Astrocyte (in vitro differentiated cells and primary cell): ENCODE data around the gene ARL6IP4. TPM values are rescaled to one million over a fixed set of nuclear protein-coding genes. Genes with fewer than 3 reads are reported as not detected.

Source experiments
- DNase-seq: peaks from one replicate; pipeline ENCODE4 v3.0.0-alpha.2; 2010; ENCODE audit warnings: low read depth
- FAIRE-seq: peaks from 2 replicates; lab custom pipeline; 2011; peaks lifted over from hg19 to GRCh38; lab: Jason Lieb, UNC
- H2AFZ ChIP-seq: 2 replicates; pipeline ENCODE4 v1.6.0; 2012; ENCODE audit warnings: low read depth, low read length, inconsistent platforms
- H3K27ac ChIP-seq: 2 replicates; pipeline ENCODE4 v1.5.1; 2011; ENCODE audit warnings: low read depth, low read length, inconsistent platforms
- H3K27me3 ChIP-seq: 2 replicates; pipeline ENCODE4 v1.6.0; 2011; ENCODE audit warnings: low read length, inconsistent platforms; ENCODE audit not compliant: insufficient read depth
- H3K36me3 ChIP-seq: 2 replicates; pipeline ENCODE4 v1.5.1; 2011; ENCODE audit warnings: low read length, inconsistent platforms; ENCODE audit not compliant: insufficient read depth
- H3K4me1 ChIP-seq: 2 replicates; pipeline ENCODE4 v1.5.1; 2011; ENCODE audit warnings: low read length, inconsistent platforms; ENCODE audit not compliant: insufficient read depth
- H3K4me2 ChIP-seq: 2 replicates; pipeline ENCODE4 v1.6.0; 2012; ENCODE audit warnings: low read length, inconsistent platforms
- H3K4me3 ChIP-seq: 2 replicates; pipeline ENCODE4 v1.5.1; 2011; ENCODE audit warnings: low read depth, mild to moderate bottlenecking, low read length, inconsistent platforms; ENCODE audit not compliant: insufficient read depth
- H3K79me2 ChIP-seq: 2 replicates; pipeline ENCODE4 v1.6.0; 2012; ENCODE audit warnings: mild to moderate bottlenecking, low read length, inconsistent platforms; ENCODE audit not compliant: insufficient read depth
- H3K9ac ChIP-seq: 2 replicates; pipeline ENCODE4 v1.6.0; 2012; ENCODE audit warnings: mild to moderate bottlenecking, low read length, inconsistent platforms
- H3K9me3 ChIP-seq: 2 replicates; pipeline ENCODE4 v1.5.1; 2012; ENCODE audit warnings: low read depth, mild to moderate bottlenecking, low read length, inconsistent platforms; ENCODE audit not compliant: insufficient read depth
- H4K20me1 ChIP-seq: 2 replicates; pipeline ENCODE4 v1.6.0; 2012; ENCODE audit warnings: low read length, inconsistent platforms; ENCODE audit not compliant: insufficient read depth
- H3K27ac Mint-ChIP-seq: one replicate; pipeline ENCODE4 v1.8.0; 2021; ENCODE audit warnings: mild to moderate bottlenecking, mixed read lengths; ENCODE audit not compliant: unreplicated experiment
- H3K27me3 Mint-ChIP-seq: one replicate; pipeline ENCODE4 v1.8.0; 2021; ENCODE audit warnings: low read depth, mixed read lengths; ENCODE audit not compliant: unreplicated experiment
- H3K36me3 Mint-ChIP-seq: one replicate; pipeline ENCODE4 v1.8.0; 2021; ENCODE audit warnings: low read depth, mixed read lengths; ENCODE audit not compliant: unreplicated experiment
- H3K4me1 Mint-ChIP-seq: one replicate; pipeline ENCODE4 v1.8.0; 2021; ENCODE audit warnings: low read depth, mixed read lengths; ENCODE audit not compliant: unreplicated experiment
- H3K4me3 Mint-ChIP-seq: one replicate; pipeline ENCODE4 v1.8.0; 2021; ENCODE audit warnings: mild to moderate bottlenecking, moderate library complexity, mixed read lengths; ENCODE audit not compliant: unreplicated experiment
- H3K9me3 Mint-ChIP-seq: one replicate; pipeline ENCODE4 v1.8.0; 2021; ENCODE audit warnings: mild to moderate bottlenecking, mixed read lengths; ENCODE audit not compliant: unreplicated experiment
- EZH2 ChIP-seq: IDR thresholded peaks from 2 replicates; pipeline ENCODE4 v1.6.1; 2012; ENCODE audit warnings: mild to moderate bottlenecking, low read length, inconsistent platforms; ENCODE audit not compliant: insufficient read depth
- total RNA-seq: library from RNA; stranded (reverse); gene quantifications from 2 replicates; pipeline ENCODE4 v1.2.1, GENCODE V29; 2021
- TF ChIP-seq, protein P1 (sequence below): IDR thresholded peaks from 2 replicates; pipeline ENCODE4 v1.5.1; 2011; ENCODE audit warnings: low read depth, mild to moderate bottlenecking, inconsistent platforms, low read length, moderate library complexity; ENCODE audit not compliant: insufficient read depth

The ARL6IP4 gene
- total RNA-seq, 1 donor from 2014 or later: 122 TPM

DNA sequence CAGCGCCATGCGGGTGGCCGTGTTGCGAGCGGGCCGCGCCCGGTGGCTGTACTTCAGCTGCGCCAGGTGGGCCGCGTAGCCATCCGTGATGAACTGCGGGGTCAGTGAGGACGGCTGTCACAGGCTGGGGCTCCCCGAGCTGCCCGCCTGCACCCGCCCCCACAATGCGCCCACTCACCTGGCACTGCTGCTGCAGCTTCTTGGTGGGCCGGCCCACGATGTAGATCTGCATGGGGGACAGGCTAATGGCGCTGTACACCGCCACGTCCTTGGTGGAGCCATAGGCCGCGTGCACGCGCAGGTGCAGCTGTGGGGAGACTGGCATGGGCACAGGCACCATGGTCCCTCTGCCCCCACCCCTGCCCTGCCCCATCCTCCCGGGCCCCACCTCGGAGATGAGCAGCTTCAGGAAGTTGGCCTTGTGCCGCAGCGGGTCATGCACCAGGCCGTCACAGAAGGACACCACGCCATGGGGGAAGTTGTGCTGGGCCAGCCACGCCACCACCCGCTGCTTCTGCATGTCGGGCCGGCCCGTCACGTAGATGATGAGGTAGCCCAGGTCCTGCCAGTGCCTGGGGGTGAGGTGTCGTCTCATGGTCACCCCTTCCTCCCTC, 5.9 kb downstream of the ARL6IP4 start:
- Histone ChIP-seq H3K79me2 (peaks cover 21% of the 10 kb centered on the region), H3K27me3 (no peaks in the 10 kb centered on the region), H4K20me1 (peaks cover 27% of the 10 kb centered on the region), H3K36me3 (no peaks in the 10 kb centered on the region), H3K9ac (no peak overlapping the region), H2AFZ (no peak overlapping the region), H3K4me3 (no peak overlapping the region), H3K27ac (no peak overlapping the region), H3K9me3 (no peaks in the 10 kb centered on the region), H3K4me1 (peaks cover 30% of the 10 kb centered on the region), H3K4me2 (no peak overlapping the region)
- no peaks in the 10 kb centered on the region for H3K9me3 Mint-ChIP-seq
- H3K36me3 Mint-ChIP-seq: peaks cover 4% of the 10 kb centered on the region
- TF ChIP-seq, protein P1, sequence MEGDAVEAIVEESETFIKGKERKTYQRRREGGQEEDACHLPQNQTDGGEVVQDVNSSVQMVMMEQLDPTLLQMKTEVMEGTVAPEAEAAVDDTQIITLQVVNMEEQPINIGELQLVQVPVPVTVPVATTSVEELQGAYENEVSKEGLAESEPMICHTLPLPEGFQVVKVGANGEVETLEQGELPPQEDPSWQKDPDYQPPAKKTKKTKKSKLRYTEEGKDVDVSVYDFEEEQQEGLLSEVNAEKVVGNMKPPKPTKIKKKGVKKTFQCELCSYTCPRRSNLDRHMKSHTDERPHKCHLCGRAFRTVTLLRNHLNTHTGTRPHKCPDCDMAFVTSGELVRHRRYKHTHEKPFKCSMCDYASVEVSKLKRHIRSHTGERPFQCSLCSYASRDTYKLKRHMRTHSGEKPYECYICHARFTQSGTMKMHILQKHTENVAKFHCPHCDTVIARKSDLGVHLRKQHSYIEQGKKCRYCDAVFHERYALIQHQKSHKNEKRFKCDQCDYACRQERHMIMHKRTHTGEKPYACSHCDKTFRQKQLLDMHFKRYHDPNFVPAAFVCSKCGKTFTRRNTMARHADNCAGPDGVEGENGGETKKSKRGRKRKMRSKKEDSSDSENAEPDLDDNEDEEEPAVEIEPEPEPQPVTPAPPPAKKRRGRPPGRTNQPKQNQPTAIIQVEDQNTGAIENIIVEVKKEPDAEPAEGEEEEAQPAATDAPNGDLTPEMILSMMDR: no peak
- TF ChIP-seq EZH2: no peak
- no peak overlapping the region for H3K27ac Mint-ChIP-seq
- FAIRE-seq (no peak), DNase-seq (no peak)
- H3K27me3 Mint-ChIP-seq: no peaks in the 10 kb centered on the region
- H3K4me1 Mint-ChIP-seq: peaks cover 21% of the 10 kb centered on the region
- no peak overlapping the region for H3K4me3 Mint-ChIP-seq

DNA sequence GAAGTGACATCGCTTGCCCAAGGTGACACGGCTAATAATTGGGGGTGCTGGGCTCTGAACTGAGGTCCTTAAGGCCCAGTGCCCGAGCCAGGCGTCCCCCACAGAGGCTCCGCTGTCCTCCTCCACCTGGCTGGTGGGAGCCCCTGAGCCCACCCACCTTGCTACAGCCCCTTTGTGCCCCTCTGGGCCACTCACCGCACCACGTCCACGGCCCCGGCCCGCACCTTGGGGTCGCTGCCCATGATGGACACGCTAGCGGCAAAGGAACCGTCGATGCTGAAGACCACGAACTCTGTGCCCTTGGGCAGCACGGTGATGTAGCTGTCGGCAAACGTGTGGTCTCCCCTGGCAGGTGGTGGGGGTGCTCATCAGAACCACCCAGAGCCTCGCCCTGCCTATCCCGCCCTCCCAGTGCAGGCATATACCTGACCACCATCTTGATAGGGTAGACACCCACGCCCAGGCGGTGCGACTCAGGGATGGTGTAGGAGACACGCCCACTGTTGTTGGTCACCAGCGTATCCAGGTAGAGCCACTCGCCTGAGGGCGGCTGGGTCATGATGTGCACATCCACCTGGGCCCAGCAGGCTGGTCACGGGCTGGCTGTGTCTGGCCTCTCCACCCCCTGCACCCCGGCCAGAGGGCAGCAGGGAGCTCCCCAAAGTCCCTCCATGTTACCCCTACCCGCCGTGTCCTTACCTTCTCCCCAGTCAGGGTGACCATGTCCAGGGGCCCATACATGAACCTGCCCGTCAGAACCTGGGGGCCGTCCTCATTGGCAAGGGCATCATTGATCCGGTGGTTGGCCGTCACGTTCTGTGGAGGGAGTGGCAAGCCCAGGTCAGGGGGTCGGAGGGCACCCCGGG, 6.8 kb downstream of the ARL6IP4 start:
- Histone ChIP-seq H3K4me3 (no peak overlapping the region), H3K9me3 (no peaks in the 10 kb centered on the region), H3K27ac (no peak overlapping the region), H2AFZ (no peak overlapping the region), H3K9ac (no peak overlapping the region), H4K20me1 (peaks cover 18% of the 10 kb centered on the region), H3K4me1 (peaks cover 24% of the 10 kb centered on the region), H3K36me3 (no peaks in the 10 kb centered on the region), H3K27me3 (no peaks in the 10 kb centered on the region), H3K4me2 (no peak overlapping the region), H3K79me2 (peaks cover 12% of the 10 kb centered on the region)
- peaks cover 15% of the 10 kb centered on the region for H3K4me1 Mint-ChIP-seq
- H3K4me3 Mint-ChIP-seq: no peak overlapping the region
- TF ChIP-seq EZH2: no peak
- TF ChIP-seq, protein P1: no peak
- no peak overlapping the region for H3K27ac Mint-ChIP-seq
- H3K27me3 Mint-ChIP-seq: no peaks in the 10 kb centered on the region
- H3K36me3 Mint-ChIP-seq: peaks cover 6% of the 10 kb centered on the region
- no peaks in the 10 kb centered on the region for H3K9me3 Mint-ChIP-seq
- FAIRE-seq (no peak), DNase-seq (no peak)
